Stimulated activated CD4-positive, alpha-beta T cell treated with anti-CD3 and anti-CD28 coated beads, Interleukin-12 subunit alpha, Interleukin-12 subunit beta, amount 100 ng/mL, for 24 hours (primary cell): ENCODE measurements around the gene SLC6A5.

Source experiments
- DNase-seq, 2 experiments: peaks; one replicate each; pipeline ENCODE4 v3.0.0-alpha.2; 2020; ENCODE audit warnings: low read depth in 2 of 2

The SLC6A5 gene

DNA sequence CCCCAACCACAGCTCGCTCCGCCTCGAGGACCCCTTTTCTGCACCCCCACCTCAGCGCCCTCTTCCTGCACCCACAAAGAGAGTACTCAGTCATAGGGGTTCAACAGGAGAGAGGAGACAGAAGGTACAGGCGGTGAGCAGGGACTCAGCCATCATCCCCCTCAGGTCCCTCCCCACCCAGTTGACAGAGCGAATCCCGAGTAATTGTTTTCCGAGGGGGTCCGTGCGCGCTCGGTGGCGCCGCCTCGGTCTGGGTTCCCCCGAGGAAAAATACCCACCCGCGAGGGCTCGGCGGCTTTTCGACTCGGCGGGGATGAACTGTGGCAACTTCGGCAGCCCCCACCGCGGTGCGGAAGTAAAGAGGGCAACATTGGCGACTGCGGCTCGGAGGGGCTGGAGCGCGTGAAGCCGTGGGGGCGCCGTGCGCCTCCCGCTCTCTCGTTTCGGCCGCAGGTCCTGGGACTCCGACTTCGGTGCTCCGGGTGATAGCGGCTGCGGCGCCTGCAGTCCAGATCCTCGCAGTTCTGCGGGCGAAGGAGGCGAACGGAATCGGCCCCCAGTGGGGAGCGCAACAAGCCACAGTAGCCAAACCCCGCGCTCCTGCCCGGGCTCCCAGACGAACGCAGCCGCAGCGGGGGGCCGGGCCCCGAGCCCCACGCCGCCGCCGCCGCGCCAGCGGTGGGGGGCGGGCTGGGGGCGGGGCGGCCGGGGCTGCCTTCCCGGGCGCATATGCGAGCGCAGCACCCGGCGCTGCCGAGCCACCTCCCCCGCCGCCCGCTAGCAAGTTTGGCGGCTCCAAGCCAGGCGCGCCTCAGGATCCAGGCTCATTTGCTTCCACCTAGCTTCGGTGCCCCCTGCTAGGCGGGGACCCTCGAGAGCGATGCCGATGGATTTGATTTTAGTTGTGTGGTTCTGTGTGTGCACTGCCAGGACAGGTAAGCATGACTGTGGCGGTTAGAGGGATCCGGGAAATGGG lies 69.7 kb downstream of the SLC6A5 start, which contains the start of gene NELL1:
NELL1 (plus strand) TSS at position 743 of the 976 bp plus-strand sequence.
- no peak for DNase-seq

DNA sequence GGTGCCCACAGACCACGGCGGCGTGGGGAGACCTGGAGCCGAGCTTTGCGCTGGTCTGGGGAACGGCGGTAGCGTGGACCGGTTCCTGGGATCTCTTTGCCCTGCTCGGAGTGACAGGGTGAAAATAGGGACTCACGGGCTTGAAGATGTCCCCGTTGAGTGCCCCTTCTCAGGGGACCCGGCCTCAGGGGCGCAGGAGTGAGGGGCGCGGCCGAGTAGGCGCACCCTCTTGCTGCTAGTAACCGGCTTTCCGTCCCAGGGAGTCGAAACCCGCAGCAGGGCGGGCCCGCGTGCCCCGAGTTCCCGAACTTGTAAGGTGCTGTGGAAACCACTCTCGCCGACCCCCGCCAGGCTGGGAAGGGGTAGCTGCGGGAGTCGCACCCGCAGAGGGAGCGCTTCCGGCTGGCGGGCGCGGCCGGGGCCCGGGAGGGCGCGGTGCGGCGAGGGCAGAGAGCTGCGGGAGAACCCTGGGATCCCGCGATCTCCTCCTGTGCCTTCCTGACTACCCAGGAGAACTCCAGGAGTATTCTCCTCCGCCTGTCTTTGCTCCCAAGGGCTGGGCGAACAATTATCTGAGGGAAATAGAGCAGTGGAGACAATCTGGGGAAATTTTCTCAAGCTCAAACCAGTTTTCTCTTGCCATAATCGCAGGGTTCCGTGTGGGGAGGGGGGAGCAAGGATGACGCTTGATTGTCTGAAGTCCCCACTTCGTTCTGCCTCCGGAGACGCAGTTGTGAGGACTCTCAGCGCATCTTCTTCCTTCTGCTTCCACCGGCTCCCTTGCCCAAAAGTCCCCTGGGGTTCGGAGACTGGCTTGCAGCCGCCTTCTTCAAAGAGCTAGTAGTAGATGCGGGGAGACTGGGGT lies 70.6 kb downstream of the SLC6A5 start:
- no peak for DNase-seq

DNA sequence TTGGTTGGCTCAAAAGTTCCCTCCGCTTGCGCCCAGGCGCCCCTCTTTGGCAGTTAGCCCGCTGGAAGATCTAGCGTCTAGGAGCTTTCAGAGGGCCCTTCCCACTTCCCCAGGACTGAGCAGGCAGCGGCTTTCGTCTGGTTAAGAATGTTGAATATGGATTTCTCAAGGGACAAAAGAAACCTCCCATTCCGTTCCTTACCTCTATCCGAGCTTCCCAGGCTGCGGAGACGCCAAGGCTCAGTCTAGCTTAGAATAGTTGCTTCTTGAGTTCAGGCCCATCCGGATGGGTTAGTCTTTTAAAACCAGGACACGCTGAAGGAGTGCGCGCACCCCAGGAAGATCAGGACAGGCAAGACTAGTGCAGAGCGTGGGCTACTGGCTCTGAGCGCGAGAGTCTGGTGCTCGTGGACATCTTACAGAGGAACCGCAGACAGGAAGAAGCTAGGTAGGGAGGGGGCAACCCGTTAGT lies 71.6 kb downstream of the SLC6A5 start:
- DNase-seq, result no peak

DNA sequence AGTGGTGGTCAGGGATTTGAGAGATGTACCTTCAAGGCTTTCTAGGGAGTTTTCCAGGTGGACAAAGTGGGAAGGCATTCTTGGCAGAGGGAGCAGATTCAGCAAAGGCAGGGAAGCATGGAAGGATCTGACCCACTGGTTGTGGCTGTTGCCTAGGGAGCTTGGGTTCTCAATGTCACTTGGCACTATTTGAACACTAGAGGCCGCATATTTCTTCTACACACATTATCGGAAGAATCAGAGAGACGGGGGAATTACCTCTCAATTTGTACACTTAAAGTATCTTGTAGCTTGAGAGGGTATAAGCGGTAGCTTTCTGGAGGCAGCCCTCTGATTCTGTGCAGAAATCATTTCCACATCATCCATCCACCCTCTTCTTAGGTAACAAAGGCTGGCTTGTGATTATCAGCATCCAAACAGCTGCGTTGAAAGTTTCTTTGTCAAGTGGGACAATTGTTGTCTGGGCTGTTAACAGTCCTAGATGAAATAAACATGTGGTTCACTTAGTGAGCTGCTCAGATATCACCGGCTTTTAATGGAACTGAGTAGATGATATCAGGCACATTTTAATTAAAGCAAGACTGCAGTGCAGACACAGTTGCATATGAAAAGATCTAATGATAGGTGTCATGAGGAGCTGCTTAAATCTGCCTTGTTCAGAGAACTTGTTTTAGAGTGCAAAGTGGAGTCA lies 72.6 kb downstream of the SLC6A5 start:
- no peak for DNase-seq

DNA sequence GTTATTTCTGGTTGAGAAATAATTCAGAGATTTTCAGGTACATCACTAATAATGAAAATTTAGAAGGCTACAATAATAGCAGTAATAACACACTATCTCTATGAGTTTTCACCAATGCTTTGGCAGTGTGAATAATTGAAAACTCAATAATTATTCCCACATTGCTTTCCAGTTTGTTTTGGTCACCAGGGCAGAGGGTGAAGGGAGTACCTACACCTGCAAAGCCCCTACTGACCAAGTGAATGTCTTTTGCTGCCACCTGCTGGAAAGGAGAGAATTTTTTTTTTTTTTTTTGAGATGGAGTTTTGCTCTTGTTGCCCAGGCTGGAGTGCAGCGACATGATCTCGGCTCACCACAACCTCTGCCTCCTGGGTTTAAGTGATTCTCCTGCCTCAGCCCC lies 73.2 kb downstream of the SLC6A5 start:
- no peak for DNase-seq

DNA sequence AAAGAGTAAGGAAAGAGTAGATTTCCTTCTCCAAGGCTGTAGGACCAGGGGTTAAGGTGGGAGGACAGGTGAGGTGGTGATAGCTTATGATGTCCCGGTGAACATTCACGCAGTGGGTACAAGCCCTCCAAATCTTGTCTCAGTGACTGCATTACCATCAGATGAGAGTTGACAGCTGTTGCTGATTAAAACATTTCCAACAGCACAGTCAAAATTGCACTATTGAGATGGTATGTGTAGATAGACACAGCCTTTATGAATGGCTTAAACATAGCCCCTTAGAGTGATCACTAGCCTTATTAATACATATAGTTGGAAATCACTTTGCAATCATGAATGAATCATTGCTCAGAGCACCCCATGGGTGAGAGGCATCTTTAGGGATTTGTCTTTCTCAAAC lies 77.2 kb downstream of the SLC6A5 start:
- DNase-seq, result no peak

DNA sequence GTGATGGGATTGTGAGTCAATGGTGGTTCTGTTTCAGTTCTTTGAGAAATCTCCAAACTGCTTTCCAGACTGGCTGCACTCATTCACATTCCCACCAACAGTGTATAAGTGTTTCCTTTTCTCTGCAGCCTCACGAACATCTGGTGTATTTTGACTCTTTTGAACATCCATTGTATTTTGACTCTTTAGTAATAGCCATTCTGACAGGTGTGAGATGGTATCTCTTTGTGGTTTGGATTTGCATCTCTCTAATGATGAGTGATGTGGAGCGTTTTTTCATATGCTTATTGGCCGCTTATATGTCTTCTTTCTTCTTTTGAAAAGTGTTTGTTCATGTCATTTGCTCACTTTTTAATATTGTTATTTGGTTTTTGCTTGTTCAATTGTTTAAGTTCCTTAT lies 89.4 kb downstream of the SLC6A5 start:
- DNase-seq, result no peak

DNA sequence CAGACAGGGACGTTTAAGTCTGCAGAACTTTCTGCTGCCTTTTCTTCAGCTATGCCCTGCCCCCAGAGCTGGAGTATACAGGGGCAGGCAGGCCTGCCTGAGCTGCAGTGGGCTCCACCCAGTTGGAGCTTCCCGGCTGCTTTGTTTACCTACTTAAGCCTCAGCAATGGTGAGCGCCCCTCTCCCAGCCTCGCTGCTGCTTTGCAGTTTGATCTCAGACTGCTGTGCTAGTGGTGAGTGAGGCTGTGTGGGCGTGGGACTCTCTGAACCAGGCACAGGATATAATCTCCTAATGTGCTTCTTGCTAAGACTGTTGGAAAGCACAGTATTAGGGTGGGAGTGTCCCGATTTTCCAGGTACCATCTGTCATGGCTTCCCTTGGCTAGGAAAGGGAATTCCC lies 108.5 kb downstream of the SLC6A5 start:
- no peak for DNase-seq
